CD4-positive, alpha-beta T cell treated with Interferon gamma for 1 hour (primary cell): ENCODE results near the gene PPP1R12A.
"Not testable (repeated sequence)": the region's sequence is repeated elsewhere in the genome, so short reads cannot be mapped to it uniquely, and the experiment has no call there.

ENCODE experiments used
- DNase-seq: peaks from one replicate; pipeline ENCODE4 v3.0.0-alpha.2; 2020

PPP1R12A gene

DNA sequence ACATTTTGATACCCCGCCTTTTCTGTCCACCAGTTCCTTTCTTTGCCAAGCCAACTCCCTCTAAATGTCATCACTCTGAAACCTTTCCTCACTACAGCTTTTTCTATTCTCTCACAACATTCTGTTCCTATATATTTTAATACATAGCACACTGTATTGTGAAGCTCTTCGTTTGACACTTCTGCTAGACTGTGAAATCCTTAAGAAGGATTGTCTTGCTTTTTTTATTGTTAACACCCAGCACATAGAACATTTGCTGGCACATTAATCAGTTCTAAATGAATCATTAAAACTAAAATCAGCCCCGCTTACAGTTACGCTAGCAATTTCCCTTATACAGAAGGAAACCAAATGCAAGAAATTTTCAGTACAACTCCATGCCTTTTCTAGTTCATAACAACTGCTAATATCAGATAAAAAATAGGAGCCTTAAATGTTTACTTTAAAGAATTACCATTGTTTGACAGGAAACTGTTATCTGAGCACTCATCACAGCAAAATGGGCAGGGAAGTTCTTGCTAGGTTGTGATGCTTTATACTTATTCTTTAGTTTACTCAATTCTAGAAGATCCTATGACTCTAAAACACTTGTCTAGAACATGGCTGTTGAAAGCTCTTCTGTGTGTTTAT is 93.5 kb downstream of the PPP1R12A start:
- no peak for DNase-seq

GRCh38 chr12:79838359-79838758 is 96.5 kb downstream of the PPP1R12A start:
- no peak for DNase-seq

GRCh38 chr12:79837575-79837974 is 97.3 kb downstream of the PPP1R12A start:
- DNase-seq, result no peak

- DNase-seq, result no peak
These were observed 99.5 kb downstream of the PPP1R12A start for GRCh38 chr12:79835377-79835843.

DNA sequence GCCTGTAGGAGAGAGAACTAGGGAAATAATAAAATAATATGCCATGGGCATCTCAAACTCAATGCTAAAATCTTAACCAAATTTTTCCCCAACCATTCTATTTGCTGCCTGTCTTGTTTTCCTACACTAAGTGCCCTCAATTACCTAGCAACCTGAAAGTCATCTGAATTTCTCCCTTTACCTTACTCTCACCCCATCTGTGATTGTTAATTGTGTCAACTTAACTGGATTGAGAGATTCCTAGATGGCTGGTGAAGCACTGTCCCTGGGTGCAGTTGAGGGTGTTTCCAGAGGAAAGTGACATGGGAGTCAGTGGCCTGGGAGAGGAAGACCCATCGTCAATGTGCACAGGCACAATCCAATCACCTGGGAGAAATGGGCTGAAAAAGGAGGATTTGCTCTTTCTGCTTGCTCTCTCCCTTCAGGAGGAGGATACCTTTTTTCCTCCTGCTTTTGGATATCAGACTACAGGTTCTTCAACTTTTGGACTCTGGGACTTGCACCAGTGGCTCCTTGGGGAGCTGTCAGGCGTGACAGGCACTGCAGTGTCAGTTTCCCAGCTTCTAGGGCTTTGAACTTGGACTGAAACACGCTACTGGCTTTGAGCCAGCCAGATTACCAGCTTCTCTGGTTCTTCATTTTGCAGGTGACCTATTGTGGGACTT is 100.1 kb downstream of the PPP1R12A start:
- DNase-seq, result no peak

DNA sequence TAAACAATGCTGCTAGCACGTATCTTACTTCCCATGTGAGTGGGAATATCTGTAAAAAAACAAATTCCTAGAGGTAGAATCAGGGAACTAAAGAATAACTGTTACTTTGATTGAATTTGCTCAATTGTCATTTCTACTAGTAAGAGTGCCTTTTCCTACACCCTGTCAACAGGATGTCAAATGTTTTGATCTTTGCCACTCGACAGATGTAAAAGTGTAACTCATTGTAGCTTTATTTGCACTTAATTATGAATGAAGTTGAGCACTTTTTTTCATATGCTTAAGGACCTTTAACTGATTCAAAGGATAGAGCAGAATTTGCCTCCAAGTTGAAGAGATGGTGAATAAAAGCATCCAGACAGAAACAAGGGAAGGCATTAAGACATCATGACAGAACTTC is 104.5 kb downstream of the PPP1R12A start:
- no peak for DNase-seq

- DNase-seq, result no peak
These were observed 106.0 kb downstream of the PPP1R12A start for GRCh38 chr12:79828924-79829323.

DNA sequence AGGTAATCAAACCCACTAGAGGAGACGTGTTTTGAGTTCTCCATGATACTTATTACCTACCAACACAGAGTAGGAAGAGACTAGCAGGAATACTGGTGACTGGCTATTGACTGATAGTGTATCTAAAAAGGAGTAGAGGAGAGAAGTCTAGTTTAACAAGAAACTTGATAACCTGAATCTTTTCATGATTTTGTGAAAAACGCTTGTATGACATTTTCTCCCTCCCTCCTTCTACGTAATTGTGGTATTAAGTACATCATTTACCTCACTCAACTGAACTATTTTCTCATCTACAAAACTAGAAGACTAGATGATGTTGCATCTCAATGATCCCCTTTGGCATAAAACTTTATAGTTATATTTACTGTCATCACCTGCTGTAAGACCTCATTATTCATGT is 107.4 kb downstream of the PPP1R12A start:
- DNase-seq, result no peak

GRCh38 chr12:79826267-79827128 is 108.4 kb downstream of the PPP1R12A start:
- no peak for DNase-seq

- no peak for DNase-seq
These were observed 112.4 kb downstream of the PPP1R12A start for GRCh38 chr12:79822475-79822874.

GRCh38 chr12:79818856-79819255 is 116.0 kb downstream of the PPP1R12A start:
- no peak for DNase-seq

DNA sequence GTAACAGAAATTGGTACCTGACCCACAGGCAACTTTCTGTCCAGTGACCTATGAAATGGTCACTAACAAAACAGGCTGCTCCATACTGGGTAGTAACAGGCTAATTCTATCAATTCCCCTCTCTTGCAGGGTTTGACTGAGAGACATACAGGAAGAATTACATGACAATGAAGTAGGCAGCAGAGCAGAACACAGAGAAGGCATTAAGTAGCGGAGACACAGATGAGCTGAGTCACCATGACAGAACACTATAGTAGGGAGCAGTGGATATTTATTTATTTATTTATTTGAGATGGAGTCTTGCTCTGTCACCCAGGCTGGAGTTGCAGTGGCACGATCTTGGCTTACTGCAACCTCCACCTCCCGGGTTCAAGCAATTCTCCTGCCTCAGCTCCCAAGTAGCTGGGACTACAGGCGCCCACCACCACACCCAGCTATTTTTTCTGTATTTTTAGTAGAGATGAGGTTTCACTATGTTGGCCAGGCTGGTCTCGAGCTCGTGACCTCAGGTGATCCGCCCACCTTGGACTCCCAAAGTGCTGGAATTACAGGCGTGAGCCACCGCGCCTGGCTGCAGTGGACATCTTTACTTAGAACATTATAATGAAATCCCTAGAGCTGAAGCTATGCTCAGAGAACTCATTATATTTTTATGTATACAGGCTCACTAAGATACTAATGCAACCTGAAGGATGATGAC is 150.4 kb downstream of the PPP1R12A start:
- not testable (repeated sequence) for DNase-seq

DNA sequence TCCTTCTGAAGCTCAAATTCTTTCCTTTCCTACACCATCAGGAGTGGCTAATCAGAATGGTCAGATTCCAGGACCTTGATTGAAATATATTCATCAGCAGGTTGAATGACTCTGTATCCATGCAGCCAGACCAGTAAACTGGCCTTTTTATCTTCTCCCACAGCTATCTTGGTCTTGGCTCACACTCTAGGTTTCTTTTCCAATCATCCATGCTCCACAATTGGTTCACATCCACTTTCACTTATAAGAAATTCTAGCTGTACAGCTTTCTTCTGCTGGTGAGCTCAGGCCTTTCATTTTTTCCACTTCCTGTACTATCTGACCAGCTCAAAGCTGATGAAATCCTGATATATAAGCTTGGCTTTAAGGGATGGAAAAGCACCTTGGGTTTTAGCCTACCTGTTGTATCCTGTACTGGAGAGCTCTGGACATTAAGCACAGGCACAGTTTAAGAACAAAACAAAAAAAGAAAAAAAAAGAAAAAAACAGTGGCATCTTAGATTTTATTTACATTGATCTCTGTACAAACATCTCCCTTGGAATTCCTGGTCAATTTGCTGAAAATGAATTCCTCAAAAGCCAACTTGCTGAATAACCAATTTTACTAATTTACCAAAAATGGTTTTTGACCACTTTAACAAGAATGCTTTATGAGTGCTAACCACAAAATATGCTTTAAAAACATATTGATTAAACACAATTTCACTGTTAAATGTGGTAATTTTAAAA is 152.6 kb downstream of the PPP1R12A start:
- DNase-seq, result no peak

DNA sequence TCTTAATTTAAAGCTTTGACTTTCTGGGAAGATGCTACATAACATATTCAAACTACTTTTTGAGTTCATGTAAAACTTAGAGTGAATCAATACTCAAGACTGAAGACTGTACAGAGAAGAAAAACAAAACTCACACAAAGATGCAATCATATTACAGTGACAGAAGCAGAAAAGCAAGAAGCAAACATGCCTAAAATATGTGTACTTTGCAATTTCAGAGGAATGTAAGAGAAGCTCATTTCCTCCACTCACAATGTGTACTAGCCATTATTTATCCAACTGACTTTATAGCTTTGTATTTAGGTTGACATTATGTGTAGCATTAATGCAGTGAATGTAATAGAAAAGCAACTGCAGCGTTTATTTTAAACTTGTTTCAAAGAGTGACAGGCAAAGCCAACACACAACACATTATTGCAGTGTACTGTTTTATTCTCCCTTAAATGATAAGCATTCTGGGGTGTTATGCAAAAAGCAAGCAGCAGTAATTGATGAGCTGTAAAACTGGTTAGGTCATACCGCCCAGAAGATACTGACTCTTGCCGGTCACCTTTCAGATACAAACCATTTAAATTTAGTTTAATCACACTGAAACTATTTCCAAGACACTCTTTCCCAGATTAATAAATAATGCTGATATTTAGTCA is 156.0 kb downstream of the PPP1R12A start:
- DNase-seq, result no peak

- DNase-seq, result no peak
These were observed 158.8 kb downstream of the PPP1R12A start for GRCh38 chr12:79776111-79776510.

DNA sequence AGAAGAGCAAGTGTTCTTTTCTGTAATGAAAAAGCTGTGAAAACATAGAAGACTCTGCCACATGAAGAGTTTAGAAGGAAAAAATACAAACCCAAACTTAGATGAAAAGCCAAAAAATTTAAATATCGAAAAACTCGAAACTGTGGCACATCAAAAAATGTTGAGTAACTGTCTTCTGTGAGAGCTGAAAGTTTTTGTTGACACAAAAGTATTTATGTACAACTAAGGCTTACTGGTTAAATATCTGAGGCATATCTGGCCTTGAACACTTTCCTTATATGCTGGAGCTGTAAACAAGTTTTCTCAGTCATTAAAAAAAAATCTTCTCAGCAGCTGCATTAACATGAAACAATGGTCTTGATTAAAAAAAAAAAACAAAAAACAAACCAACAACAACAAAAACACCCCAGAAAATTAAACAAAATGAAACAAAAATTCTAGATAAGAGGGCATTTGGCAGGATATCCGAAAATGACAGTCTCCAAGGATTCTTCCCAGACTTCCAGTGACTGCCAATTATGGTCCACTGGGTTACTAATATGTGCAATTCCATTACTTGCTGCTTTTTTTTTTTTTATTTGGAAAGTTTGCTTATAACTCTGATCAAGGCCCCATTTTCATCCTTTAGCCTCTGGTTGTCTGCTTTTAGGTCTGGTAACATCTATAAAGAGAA is 159.4 kb downstream of the PPP1R12A start:
- DNase-seq, result no peak

DNA sequence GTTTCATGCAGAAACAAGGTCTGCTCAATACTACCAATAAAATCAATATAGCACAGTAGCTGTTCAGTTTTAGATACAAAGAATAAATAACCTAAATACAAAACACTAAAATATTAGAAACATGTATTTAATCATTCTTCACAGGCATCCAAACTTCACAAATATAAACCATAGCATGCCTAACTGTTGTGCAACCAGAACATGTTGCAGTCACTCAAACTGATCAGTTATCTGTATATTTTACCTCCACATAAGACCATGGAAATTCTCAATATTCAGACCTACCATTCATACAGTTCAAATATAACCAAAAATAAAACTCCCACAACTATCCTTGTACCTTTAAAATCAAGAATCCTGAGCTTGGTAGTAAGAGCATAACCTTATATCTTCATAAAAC is 161.0 kb downstream of the PPP1R12A start:
- DNase-seq, result no peak

- DNase-seq, result no peak
These were observed 164.9 kb downstream of the PPP1R12A start for GRCh38 chr12:79769860-79770485.

DNA sequence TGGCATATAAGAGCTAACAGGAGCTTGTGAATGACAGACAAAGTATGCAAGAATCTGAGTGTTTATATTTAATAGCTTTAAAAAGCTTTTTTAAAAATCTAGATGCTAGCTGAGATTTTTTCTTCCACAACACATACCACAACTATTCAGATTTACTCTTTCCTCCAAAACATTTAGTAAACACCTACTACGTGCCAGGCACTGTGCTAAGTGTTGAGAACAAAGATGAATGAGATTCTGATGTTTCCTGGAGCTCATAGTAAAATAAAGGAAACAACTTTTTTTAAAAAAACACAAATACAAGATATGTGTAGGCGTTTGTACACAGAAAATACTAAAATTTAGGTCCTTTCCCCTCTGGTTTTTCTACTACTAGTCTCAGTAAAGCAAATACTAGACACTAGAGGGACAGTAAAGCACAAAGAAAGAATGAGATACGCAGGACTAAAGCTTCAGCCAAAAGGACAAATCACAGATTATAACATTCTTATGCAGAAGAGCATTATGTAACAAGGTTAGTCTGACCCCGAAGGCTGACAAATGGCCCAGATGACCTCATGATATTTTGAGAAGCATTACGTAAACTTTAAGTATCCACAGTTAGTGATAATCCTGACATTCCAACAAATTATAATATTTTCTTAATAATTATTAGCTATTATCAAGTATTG is 165.6 kb downstream of the PPP1R12A start:
- DNase-seq, result no peak
